Psoas muscle (tissue), 8 donors: ENCODE results near the gene TRAF2. TPM values are rescaled to one million over a fixed set of nuclear protein-coding genes. Genes with fewer than 3 reads are reported as not detected.

ENCODE experiments used
- ATAC-seq, 4 donors: fragments of 200-7000 bp; cut with Tn5 transposase; one replicate each; pipeline ENCODE4 v1.9.1; 2020; ENCODE audit warnings: moderate library complexity in 3 of 4, mild to moderate bottlenecking in 2 of 4
- DNase-seq, 2 donors: peaks; one replicate each; pipeline ENCODE4 v3.0.0-alpha.2; 2020
- H3K27ac ChIP-seq: fragments of 200-600 bp; one replicate; pipeline ENCODE4 v1.8.0; 2022
- H3K27me3 ChIP-seq, 3 donors: fragments of 200-600 bp in 1 of 3; one replicate each; pipeline versions ENCODE4 v1.6.1 to v1.8.0; 2013 to 2022; ENCODE audit warnings: low read length in 2 of 3, mild to moderate bottlenecking in 2 of 3, moderate library complexity in 1 of 3; ENCODE audit not compliant: insufficient read depth in 3 of 3
- H3K36me3 ChIP-seq, 2 donors: fragments of 200-600 bp in 1 of 2; one replicate each; pipeline versions ENCODE4 v1.6.1 to v1.8.0; 2013 to 2022; ENCODE audit warnings: low read depth in 1 of 2, mild to moderate bottlenecking in 1 of 2, moderate library complexity in 1 of 2; ENCODE audit not compliant: insufficient read depth in 1 of 2
- H3K4me1 ChIP-seq: fragments of 200-600 bp; one replicate; pipeline ENCODE4 v1.8.0; 2022
- H3K4me3 ChIP-seq: fragments of 200-600 bp; one replicate; pipeline ENCODE4 v1.8.0; 2022; ENCODE audit warnings: mild to moderate bottlenecking
- H3K9me3 ChIP-seq: fragments of 200-600 bp; one replicate; pipeline ENCODE4 v1.8.0; 2022
- CTCF ChIP-seq: fragments of 200-600 bp; IDR thresholded peaks from one replicate; pipeline ENCODE4 v1.8.0; 2022; ENCODE audit warnings: antibody characterized with exemption
- WGBS, 3 donors: extraction: QIAGEN DNeasy Blood & Tissue Kit; methylation state at CpG; one replicate each; pipeline versions ENCODE4 v1.1.6 to v1.1.7; 2013; 5-methylcytosine and 5-hydroxymethylcytosine counted together
- intact Hi-C, 2 donors: fragments of 100-400 bp; cut with DNase I; formaldehyde crosslinking; loops; one replicate each; pipeline versions ENCODE4 v1.11.0 to v1.14.2; 2022
- polyA plus RNA-seq, 3 donors: library from polyadenylated mRNA; stranded (reverse); fragments of 200-250 nt; gene quantifications; one replicate each; pipeline ENCODE4 v1.2.3, GENCODE V29; 2013
- total RNA-seq, 4 donors: library from RNA; stranded (reverse); fragmentation: NEBNext Ultra II Directional in 2 of 4; extraction: Animal tissue kit (Norgen Biotek cat#: 25700) in 2 of 4; gene quantifications; one replicate each; pipeline versions ENCODE4 v1.2.1 to v1.2.4, GENCODE V29; 2021 to 2023
- donor health status: healthy with polysubstance abuse.
- donor health status: DM: no; HTN: no; CAD: no; lungs with moderate emphysema.
- donor health status: Bipolar disorder and iron deficiency.
- donor health status: healthy.
- donor health status: DM: yes; HTN: yes; CAD: no.
- donor health status: DM: no; HTN: no; CAD: no.
- donor health status: DM: no; HTN: no; CAD: no.
- donor health status: DM: yes; HTN: yes; CAD: no.

TRAF2 gene
- total and polyA plus RNA-seq, 7 donors = 5.4 to 15.9 (median 10.3) TPM

DNA sequence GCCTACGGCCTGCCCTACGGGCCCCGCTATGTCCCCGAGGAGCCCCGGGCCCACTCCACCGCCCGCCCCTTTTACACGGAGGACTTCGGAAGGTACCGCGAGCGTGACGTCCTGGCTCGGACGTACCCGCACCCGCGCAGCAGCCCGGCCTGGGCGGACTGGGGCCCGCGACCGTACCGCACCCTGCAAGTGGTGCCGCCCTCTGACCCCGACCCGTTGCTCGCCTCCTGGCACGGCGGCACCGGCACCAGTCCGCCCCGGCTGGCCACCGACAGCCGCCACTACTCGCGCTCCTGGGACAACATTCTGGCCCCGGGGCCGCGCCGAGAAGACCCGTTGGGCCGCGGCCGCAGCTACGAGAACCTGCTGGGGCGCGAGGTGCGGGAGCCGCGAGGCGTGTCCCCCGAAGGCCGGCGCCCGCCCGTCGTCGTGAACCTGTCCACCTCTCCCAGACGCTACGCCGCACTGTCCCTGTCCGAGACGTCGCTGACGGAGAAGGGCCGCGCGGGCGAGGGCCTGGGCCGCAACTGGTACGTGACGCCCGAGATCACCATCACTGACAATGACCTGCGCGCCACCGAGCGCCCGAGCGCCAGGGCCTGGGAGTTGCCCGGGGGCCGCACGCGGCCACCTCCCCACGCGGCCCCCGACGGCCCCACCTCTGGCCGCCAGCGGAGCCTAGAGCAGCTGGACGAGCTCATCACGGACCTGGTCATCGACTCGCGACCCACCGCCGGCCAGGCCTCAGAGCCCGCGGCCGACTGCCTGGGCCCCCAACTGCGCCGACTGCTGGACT is 40.7 kb upstream of the TRAF2 start:
- WGBS, 3 donors = 59 to 68% (median 59%) methylated on average over 52 to 102 of the region's 102 CpGs
- peak in 1 of 2 donors; percentile 61 for DNase-seq
- Histone ChIP-seq H3K36me3 (peaks cover 0 to 6% of the 10 kb centered on the region in 2 donors), H3K4me3 (no peak overlapping the region), H3K27me3 (peaks cover 0 to 24% (median 8%) of the 10 kb centered on the region in 3 donors), H3K9me3 (no peaks in the 10 kb centered on the region), H3K4me1 (peaks cover 23% of the 10 kb centered on the region), H3K27ac (no peak overlapping the region)
- TF ChIP-seq CTCF = no peak
- no peak for ATAC-seq
- intact Hi-C loops = loop anchor here (5.0 to 10.0 kb wide), 5 partner anchors 82 to 182 kb away; partner anchors contain the start of genes ABCA2 (in 2 of the 2), C8G (in 1 of the 2) and FBXW5 (in 1 of the 2)

DNA sequence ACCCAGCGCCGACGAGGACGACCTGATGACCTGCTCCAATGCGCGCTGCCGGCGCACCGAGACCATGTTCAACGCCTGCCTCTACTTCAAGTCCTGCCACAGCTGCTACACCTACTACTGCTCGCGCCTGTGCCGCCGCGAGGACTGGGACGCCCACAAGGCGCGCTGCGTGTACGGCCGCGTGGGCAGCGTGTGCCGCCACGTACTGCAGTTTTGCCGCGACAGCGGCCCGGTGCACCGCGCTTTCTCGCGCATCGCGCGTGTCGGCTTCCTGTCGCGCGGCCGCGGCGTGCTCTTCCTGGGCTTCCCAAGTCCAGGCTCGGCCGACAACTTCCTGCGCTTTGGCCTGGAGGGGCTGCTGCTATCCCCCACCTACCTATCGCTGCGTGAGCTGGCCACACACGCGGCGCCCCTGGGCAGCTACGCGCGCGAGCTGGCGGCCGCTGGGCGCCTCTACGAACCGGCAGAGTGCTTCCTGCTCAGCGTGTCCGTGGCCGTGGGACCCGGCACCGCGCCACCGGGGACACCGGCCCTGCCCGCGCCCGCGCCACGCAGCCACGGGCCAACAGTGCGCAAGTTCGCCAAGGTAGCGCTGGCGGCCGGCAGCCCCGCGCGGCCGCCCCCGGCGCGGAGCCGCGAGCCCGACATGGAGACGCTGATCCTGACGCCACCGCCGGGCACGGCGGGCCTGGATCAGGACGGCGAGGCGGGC is 39.8 kb upstream of the TRAF2 start:
- H3K4me1 ChIP-seq = peaks cover 23% of the 10 kb centered on the region
- H3K36me3 ChIP-seq = peaks cover 0 to 15% of the 10 kb centered on the region in 2 donors
- intact Hi-C loops = loop anchor here (5.0 to 10.0 kb wide), 5 partner anchors 81 to 181 kb away; partner anchors contain the start of genes ABCA2 (in 2 of the 2), C8G (in 1 of the 2) and FBXW5 (in 1 of the 2)
- H3K27me3 ChIP-seq = peaks cover 0 to 24% (median 8%) of the 10 kb centered on the region in 3 donors
- ATAC-seq = no peak
- no peak for DNase-seq
- H3K27ac ChIP-seq = no peak overlapping the region
- TF ChIP-seq CTCF = no peak
- 21 to 41% (median 26%) methylated on average over 82 to 98 of the region's 98 CpGs for WGBS, 3 donors
- no peaks in the 10 kb centered on the region for H3K9me3 ChIP-seq
- peak overlapping the region; percentile 81 for H3K4me3 ChIP-seq

DNA sequence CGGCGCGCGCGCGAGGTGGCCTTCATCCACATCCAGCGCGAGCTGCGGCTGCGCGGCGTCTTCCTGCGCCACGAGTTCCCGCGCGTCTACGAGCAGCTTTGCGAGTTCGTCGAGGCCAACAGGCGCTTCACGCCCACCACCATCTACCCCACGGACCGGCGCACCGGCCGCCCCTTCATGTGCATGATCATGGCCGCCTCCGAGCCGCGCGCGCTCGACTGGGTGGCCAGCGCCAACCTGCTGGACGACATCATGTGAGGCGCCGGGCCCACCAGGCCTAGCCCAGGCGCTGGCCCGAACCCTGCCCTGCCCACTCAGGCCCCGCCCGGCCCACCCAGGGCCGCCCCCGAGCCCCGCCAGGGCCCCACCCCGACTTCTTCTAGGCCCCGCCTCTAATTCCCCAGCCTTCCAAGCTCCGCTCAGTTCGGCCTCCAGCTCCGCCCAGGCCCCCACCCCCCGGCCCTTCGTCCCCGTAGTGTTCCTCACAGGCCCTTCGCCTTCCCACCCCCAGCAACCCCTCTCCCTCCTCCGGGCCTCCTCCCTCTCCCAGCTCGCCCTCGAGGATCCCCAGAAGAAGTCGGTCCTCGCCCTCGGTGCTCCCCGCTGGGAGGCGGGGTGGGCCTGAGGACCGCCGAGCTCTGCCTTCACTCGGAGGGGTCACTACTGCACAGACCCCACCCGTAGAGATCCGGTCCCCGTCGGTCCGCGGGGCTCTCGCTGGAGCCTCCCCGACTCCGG is 39.1 kb upstream of the TRAF2 start:
- peaks cover 0 to 21% of the 10 kb centered on the region in 2 donors for H3K36me3 ChIP-seq
- ATAC-seq (no peak), DNase-seq (peak; percentile 68 to 75)
- TF ChIP-seq CTCF = no peak
- peak overlapping the region; percentile 81 for H3K4me3 ChIP-seq
- peaks cover 30% of the 10 kb centered on the region for H3K4me1 ChIP-seq
- peak overlapping the region; percentile 91 for H3K27ac ChIP-seq
- peaks cover 0 to 24% (median 8%) of the 10 kb centered on the region in 3 donors for H3K27me3 ChIP-seq
- no peaks in the 10 kb centered on the region for H3K9me3 ChIP-seq
- intact Hi-C loops = loop anchor here (5.0 to 10.0 kb wide), 5 partner anchors 80 to 180 kb away; partner anchors contain the start of genes ABCA2 (in 2 of the 2), C8G (in 1 of the 2) and FBXW5 (in 1 of the 2)
- WGBS, 3 donors = 3 to 11% (median 9%) methylated on average over 54 to 74 of the region's 75 CpGs

DNA sequence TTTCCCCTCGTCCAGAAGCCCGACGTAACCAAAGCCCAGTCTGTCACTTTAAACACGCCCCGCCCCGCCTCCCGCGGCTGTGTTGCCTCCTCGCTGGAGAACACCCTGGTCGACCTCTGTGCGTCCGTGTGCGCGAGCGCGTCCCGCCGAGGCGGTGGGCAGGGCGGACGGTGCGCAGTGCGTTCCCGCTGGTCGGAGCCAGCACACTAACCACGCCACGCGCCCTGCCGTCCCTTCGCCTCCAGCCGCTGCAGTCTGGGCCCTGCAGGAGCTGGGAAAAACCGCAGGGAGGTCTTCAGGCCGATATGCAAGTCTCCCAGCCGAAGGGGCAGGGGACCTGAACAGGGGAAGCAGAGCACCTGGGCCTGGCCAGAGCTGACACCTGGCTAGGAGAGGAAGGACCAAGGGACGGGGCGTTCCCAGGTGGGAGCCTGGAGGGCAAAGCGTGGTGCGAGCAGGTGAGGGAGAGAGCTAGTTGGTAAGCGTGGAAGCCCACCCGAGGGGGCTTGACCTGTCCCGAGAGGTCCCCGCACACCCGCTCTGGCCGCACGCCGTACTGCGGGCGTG is 38.4 kb upstream of the TRAF2 start:
- intact Hi-C loops = loop anchor here (5.0 to 10.0 kb wide), 5 partner anchors 79 to 179 kb away; partner anchors contain the start of genes ABCA2 (in 2 of the 2), C8G (in 1 of the 2) and FBXW5 (in 1 of the 2)
- peak overlapping the region; percentile 81 for H3K4me3 ChIP-seq
- peak overlapping the region; percentile 91 for H3K27ac ChIP-seq
- TF ChIP-seq CTCF = no peak
- H3K9me3 ChIP-seq = no peaks in the 10 kb centered on the region
- DNase-seq (peak; percentile 90 to 92), ATAC-seq (peak; percentile 37 to 51 (median 42))
- WGBS, 3 donors = 0 to 1% (median 1%) methylated on average over 41 to 48 of the region's 48 CpGs
- H3K4me1 ChIP-seq = peaks cover 30% of the 10 kb centered on the region
- peaks cover 0 to 24% (median 8%) of the 10 kb centered on the region in 3 donors for H3K27me3 ChIP-seq
- H3K36me3 ChIP-seq = peaks cover 0 to 21% of the 10 kb centered on the region in 2 donors
